Peyer's patch (tissue), 4 donors: ENCODE measurements around the gene SSU72.

Source experiments
- CTCF ChIP-seq, 6 experiments: fragments of 450-650 bp in 4 of 6; fragments of 200-600 bp in 2 of 6; sonication (generic) in 1 of 6; IDR thresholded peaks; one replicate each; pipeline ENCODE4 v1.5.1; 2017 to 2019; ENCODE audit warnings: antibody characterized with exemption in 6 of 6, mild to moderate bottlenecking in 3 of 6, moderate library complexity in 1 of 6
- POLR2A ChIP-seq, 2 donors: fragments of 450-650 bp; IDR thresholded peaks; one replicate each; pipeline ENCODE4 v1.5.1; 2017; ENCODE audit warnings: antibody characterized with exemption in 2 of 2, mild to moderate bottlenecking in 2 of 2, moderate library complexity in 2 of 2

GRCh38 chr1:1511533-1512285 is 63.0 kb downstream of the SSU72 start, which contains the start of gene ATAD3A:
- peak in 3 of 6 experiments; percentile 8 to 29 (median 13) for TF ChIP-seq CTCF (IDR thresholded peaks at IDR 0.05)
- TF ChIP-seq POLR2A (IDR thresholded peaks at IDR 0.05) = peak; percentile 46 to 57
